Hepatocyte (in vitro differentiated cells): ENCODE measurements around the gene PAM.

ENCODE experiments used
- EZH2 ChIP-seq: fragments of 200-600 bp; sonication (generic); IDR thresholded peaks from 2 replicates; pipeline ENCODE4 v1.6.1; 2016; ENCODE audit warnings: antibody characterized with exemption, mild to moderate bottlenecking, borderline replicate concordance
- EZH2phosphoT487 ChIP-seq: fragments of 200-600 bp; sonication (generic); IDR thresholded peaks from one replicate; pipeline ENCODE4 v1.6.1; 2018; ENCODE audit warnings: antibody characterized with exemption, mild to moderate bottlenecking, low read depth, moderate library complexity; ENCODE audit not compliant: unreplicated experiment, severe bottlenecking
- TF ChIP-seq, protein P1 (sequence below): fragments of 200-600 bp; sonication (generic); IDR thresholded peaks from 2 replicates; pipeline ENCODE4 v1.5.1; 2016; ENCODE audit warnings: antibody characterized with exemption, mild to moderate bottlenecking; ENCODE audit not compliant: poor library complexity

DNA sequence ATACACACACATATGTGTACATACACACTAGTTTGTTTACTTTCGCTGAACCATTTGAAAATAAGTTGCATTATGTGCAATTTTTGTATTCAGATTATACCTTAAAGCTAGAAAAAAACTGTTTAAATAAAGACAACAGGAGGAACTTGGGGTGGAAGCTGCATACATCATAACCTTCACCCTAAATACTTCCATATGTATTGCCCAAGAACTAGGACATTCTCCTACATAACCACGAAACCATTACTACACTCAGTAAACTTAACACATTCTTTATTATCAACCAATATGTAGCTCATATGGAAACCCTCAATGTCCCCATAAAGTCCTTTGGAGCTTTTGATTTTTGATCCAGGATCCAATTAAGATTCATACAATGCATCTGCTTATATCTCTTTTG is 281.5 kb downstream of the PAM start:
- TF ChIP-seq, protein P1, sequence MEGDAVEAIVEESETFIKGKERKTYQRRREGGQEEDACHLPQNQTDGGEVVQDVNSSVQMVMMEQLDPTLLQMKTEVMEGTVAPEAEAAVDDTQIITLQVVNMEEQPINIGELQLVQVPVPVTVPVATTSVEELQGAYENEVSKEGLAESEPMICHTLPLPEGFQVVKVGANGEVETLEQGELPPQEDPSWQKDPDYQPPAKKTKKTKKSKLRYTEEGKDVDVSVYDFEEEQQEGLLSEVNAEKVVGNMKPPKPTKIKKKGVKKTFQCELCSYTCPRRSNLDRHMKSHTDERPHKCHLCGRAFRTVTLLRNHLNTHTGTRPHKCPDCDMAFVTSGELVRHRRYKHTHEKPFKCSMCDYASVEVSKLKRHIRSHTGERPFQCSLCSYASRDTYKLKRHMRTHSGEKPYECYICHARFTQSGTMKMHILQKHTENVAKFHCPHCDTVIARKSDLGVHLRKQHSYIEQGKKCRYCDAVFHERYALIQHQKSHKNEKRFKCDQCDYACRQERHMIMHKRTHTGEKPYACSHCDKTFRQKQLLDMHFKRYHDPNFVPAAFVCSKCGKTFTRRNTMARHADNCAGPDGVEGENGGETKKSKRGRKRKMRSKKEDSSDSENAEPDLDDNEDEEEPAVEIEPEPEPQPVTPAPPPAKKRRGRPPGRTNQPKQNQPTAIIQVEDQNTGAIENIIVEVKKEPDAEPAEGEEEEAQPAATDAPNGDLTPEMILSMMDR: no peak
- TF ChIP-seq EZH2 (no peak), EZH2phosphoT487 (no peak)
